HG03060 (cell line): Measurements from ENCODE around the gene SLCO1A2.

ENCODE experiments used
- ATAC-seq: cut with Tn5 transposase; IDR thresholded peaks from one replicate; pipeline ENCODE4 v1.9.1; 2021; ENCODE audit warnings: low read depth, moderate number of reproducible peaks; ENCODE audit not compliant: unreplicated experiment

The SLCO1A2 gene

GRCh38 chr12:21330682-21331253 is 3.9 kb downstream of the SLCO1A2 start:
- ATAC-seq: no peak

DNA sequence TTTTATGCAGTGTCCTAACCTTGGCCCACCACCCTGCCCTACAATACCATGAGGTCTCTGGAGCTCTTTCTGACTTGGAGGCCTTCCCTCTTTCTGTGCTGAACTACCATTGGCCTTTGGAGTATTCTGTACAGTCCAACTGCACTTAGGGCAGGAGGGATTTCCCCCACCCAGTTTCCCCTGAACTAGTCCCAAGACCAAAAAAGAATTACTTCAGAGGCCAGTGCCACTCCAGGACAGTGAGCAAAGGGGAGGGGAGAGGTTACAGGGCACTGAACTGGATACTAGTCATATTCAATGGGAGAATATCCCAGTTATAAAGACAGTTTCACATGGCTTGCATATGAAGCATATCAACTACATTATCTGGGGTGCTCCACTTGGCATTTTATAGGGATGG is 6.1 kb downstream of the SLCO1A2 start:
- ATAC-seq: no peak

GRCh38 chr12:21324551-21324950 is 10.2 kb downstream of the SLCO1A2 start:
- ATAC-seq: no peak

- no peak for ATAC-seq
These were observed 11.0 kb downstream of the SLCO1A2 start for GRCh38 chr12:21323736-21324135.

DNA sequence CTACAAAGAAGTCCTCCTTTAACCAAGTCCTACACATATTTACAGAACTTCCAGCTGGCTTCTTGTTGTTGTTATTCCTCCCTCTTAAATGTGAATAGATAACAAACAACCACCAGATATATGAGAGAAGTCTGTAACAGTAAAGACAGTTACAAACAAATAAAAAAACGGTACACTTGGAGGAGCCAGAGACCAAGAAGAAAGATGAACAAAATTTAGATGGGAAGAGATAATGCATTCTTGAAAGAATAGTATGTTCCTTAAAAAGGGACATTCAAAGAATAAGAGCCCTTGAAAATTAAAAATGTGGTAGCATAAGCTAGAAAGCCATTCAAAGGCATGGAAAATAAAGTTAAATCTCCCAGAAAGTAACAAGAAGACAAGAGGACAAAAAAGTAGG is 25.9 kb downstream of the SLCO1A2 start:
- no peak for ATAC-seq

DNA sequence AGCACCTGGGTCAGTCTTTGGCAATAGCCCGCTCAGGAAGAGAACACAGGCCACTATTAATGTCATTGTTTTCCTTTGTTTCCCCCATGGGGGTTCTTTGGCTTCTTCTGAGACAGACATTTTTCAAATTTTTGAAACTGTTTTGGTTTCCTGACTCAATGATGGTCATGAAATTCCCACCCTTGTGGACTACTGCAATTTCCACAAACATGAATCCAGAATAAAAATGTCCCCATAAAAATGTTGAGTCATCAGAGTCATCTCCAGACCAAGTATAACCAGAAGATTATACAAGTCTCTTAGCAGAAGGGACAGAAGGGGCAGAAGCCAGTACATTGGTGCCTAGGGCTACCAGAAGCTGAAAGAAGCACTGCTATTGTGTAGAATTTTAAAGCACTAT is 29.1 kb downstream of the SLCO1A2 start:
- no peak for ATAC-seq

DNA sequence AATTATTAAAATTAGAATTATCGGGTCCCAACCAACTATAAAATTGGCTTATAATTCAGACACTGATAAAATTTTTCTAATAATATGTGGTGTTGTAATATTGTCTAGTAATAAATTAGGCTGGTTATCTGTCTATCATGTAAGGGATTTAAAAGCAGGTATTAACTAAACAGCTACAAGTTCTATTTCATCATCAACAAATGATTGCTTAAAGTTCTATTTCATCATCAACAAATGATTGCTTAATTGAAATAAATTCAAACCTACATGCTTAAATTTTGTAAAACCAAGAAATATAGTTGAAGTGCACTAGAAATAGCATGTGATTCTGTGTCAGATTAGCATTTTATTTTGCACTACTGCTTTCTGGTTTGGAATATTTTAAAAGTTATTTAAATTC is 34.1 kb downstream of the SLCO1A2 start:
- no peak for ATAC-seq

DNA sequence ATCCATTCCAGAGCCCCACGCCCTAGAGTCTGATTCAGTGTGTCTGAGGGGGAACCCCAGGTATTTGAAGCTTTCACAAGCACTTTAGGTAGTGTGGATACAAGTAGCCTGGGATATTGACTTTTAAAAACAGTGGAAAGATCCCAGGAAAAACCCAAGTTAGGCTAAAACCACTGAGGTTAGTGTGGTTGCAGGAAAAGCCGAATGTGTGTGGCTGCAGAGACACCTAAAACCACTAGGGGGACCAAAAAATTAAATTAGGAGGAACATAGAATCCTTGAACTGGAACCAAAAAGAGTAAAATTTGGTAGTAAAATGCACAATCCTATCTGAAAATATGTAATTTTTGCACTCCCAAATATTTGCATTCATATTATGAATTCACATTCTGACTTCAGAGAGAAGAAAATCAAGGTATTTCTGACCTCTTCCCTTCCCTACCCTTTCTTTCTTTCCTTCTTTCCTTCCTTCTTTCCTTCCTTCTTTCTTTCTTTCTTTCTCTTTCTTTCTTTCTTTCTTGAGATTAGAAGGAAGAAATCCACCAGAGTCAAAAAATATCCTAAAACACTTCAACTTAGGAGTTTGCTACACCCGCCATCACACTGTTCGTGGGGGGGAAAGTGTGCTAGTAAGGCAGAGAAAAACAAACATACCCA is 37.8 kb downstream of the SLCO1A2 start:
- ATAC-seq: no peak

GRCh38 chr12:21296348-21296747 is 38.4 kb downstream of the SLCO1A2 start:
- ATAC-seq: no peak

GRCh38 chr12:21294176-21294575 is 40.5 kb downstream of the SLCO1A2 start:
- no peak for ATAC-seq

- no peak for ATAC-seq
These were observed 42.6 kb downstream of the SLCO1A2 start for GRCh38 chr12:21292111-21292510.

- no peak for ATAC-seq
These were observed 45.0 kb downstream of the SLCO1A2 start for GRCh38 chr12:21289698-21290097.

GRCh38 chr12:21276826-21277225 is 57.9 kb downstream of the SLCO1A2 start:
- ATAC-seq: no peak

- ATAC-seq: no peak
These were observed 68.8 kb downstream of the SLCO1A2 start for GRCh38 chr12:21265932-21266331.

GRCh38 chr12:21264232-21264631 is 70.5 kb downstream of the SLCO1A2 start:
- no peak for ATAC-seq

DNA sequence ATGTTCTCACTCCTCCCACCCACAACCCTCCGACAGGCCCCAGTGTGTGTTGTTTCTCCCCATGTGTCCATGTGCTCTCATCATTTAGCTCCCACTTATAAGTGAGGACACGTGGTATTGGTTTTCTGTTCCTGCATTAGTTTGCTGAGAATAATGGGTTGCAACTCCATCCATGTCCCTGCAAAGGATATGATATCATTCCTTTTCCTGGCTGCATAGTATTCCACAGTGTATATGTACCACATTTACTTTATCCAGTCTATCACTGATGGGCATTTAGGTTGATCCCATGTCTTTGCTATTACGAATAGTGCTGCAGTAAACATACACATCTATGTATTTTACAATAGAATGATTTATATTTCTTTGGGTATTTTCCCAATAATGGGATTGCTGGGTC is 77.5 kb downstream of the SLCO1A2 start:
- ATAC-seq: no peak

- ATAC-seq: no peak
These were observed 82.6 kb downstream of the SLCO1A2 start for GRCh38 chr12:21252070-21252469.

GRCh38 chr12:21248679-21249078 is 86.0 kb downstream of the SLCO1A2 start:
- no peak for ATAC-seq

- ATAC-seq: no peak
These were observed 94.9 kb downstream of the SLCO1A2 start for GRCh38 chr12:21239866-21240265.

GRCh38 chr12:21234395-21234794 is 100.3 kb downstream of the SLCO1A2 start:
- ATAC-seq: no peak

- no peak for ATAC-seq
These were observed 110.8 kb downstream of the SLCO1A2 start for GRCh38 chr12:21223930-21224329.

- no peak for ATAC-seq
These were observed 112.9 kb downstream of the SLCO1A2 start for GRCh38 chr12:21221778-21222177.

DNA sequence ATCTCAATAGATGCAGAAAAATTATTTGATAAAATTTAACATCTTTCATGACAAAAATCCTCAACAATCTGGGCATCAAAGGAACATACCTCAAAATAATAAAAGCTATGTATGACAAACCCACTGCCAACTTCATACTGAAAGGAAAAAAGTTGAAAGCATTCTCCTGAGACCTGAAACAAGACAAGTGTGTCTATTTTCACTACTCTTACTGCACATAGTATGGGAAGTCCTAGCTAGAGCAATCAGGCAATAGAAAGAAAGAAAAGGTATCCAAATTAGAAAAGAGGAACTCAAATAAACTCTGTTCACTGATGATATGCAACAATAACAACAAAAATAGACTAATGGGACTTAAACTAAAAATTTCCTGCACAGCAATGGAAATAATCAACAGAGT is 113.6 kb downstream of the SLCO1A2 start:
- ATAC-seq: no peak
